GM19035 (cell line): ENCODE data around the gene ZNF575.

Experiments used
- ATAC-seq: cut with Tn5 transposase; IDR thresholded peaks from one replicate; pipeline ENCODE4 v1.9.1; 2021; ENCODE audit not compliant: unreplicated experiment

ZNF575 gene

GRCh38 chr19:43570174-43570791 lies 37.3 kb downstream of the ZNF575 start:
- ATAC-seq = no peak

- no peak for ATAC-seq
Observed at GRCh38 chr19:43572171-43572588, 39.2 kb downstream of the ZNF575 start.

GRCh38 chr19:43574424-43575155 lies 41.6 kb downstream of the ZNF575 start:
- ATAC-seq = no peak

DNA sequence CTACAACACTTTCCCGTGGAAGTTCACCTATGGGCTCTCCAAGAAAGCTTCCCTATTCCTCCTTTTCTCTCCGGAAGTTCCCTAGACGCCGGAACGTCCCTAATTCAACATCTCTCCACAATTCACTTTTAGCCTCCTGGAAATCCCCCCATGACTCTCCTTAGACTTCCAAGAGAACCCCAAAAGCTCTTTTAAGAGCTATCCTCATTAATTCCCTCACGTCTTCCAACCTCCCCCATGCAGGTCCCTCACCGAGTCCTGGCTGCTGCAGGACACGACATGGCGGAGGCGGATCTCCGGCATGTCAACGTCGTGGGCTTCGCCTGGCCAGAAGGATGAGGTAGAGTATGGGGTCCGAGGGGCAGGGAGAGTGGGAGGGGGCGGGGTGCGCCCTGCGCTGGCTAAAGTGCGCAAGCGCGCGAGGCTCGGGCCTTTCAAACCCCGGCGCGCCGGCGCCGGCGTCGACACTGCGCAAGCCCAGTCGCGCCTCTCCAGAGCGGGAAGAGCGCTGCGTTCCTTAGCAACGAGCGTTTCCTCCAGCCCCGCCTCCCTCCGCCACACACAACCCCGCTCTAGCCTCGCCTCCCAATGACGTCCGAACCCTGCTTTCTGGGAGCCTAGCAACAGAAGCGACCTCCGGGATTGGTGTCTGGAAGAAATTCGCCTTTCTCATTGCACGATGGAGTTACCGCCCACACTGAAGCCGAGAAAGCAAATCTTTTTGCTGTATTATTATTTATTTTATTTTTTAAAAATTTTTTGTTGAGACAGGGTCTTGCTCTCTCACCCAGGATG lies 42.4 kb downstream of the ZNF575 start, which contains the start of the genes PINLYP and XRCC1:
Gene PINLYP (plus strand): TSS at position 646 of the 795 bp plus-strand sequence. CDS start 1,391 bp downstream, outside the sequence.
Gene XRCC1 (minus strand): TSS at position 372 of the 795 bp plus-strand sequence. CDS start 69 bp downstream, at position 303.
- peak; percentile 99 for ATAC-seq

DNA sequence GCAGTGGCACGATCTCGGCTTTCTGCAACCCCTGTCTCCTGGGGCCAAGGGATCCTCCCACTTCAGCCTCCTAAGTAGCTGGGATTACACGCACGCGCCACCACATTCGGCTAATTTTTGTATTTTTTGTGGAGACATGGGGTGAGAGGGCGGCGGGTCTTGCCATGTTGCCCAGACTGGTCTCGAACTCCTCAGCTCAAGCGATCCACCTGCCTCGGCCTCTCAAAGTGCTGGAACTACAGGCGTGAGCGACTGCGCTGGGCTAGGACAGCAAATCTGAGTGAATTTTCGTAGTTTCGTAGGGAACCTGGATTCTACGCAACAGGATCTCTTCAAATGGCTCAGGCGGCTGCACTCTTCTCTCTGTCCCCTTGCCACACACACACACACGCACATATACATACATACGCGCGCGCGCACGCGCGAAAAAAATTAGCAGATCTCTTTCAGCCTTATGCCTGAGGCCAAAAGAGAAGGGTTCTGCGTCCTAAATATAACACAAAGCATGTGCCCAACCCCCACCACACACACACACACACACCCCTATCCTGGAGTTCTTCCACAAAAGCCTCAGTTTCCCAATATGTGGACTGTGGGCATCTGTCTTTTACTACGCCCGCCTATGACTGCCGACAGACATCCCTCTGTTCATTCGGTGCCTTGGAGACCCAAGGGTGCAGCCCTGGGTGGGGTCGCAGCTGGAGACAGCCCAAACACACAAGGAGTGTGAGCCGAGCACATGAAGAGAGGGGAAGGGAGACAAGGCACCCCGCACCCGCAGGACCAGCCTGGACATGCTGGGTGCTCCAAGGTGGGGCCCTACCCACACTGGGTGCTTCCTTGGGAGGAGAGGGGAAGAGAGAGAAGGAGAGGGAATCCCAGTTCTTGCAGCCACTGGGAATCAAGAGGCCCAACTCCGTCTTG lies 43.2 kb downstream of the ZNF575 start:
- peak; percentile 2 for ATAC-seq

- no peak for ATAC-seq
Observed at GRCh38 chr19:43578787-43579186, 45.8 kb downstream of the ZNF575 start.

GRCh38 chr19:43581467-43581866 lies 48.5 kb downstream of the ZNF575 start:
- ATAC-seq = no peak

- ATAC-seq = no peak
Observed at GRCh38 chr19:43582495-43582894, 49.5 kb downstream of the ZNF575 start.

DNA sequence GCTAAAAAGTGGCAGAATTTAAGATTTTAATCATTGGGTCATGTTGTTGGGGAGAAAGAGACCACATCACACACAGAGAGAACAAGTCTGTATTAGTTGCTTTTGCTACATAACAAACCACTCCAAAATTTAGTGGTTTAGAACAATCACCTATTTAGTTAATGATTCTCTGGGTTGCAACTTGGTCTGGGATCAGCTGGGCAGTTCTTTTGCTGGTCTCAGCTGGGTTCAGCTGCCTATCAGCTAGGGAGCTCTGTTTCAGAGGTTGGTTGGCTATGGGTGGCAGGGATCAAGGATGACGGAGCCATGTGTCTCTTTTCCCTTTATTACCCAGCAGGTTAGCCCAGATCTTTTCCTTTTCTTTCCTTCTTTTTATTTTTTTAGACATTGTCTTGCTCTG lies 51.5 kb downstream of the ZNF575 start:
- no peak for ATAC-seq
